RPMI7951 (cell line): ENCODE measurements around the gene PLXNC1. TPM values are rescaled to one million over a fixed set of nuclear protein-coding genes. Genes with fewer than 3 reads are reported as not detected.

ENCODE experiments used
- DNase-seq: peaks from one replicate; pipeline ENCODE4 v3.0.0-alpha.2; 2012; ENCODE audit warnings: low read depth
- total RNA-seq: library from RNA; depleted of rRNA; stranded (reverse); fragments of >200 nt; shearing (Covaris generic); gene quantifications from 2 replicates; pipeline ENCODE4 v1.2.3, GENCODE V29; 2014

Gene PLXNC1
- total RNA-seq, 1 experiment from 2014 or later = 0.24 TPM

DNA sequence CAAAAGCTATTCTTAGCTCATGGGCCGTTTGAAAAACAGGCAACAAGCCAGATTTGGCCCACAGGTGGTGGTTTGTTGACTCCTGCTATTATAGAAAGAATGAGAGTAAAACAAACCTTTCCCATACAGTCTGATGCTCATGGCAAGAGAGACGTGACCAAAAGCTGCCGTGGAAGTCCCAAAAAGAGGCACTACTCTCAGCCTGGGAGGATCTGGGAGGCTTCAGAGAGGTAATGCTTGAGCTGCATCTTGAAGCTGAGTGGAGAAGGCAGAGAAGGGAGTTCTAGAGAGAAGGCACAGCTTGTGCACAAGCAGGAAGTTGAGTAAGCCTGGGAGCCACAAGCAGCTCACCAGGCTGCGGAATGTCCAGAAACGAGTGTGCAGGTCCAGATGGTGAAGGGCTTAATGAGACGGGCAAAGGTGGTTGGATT lies 9.6 kb downstream of the PLXNC1 start:
- no peak for DNase-seq

DNA sequence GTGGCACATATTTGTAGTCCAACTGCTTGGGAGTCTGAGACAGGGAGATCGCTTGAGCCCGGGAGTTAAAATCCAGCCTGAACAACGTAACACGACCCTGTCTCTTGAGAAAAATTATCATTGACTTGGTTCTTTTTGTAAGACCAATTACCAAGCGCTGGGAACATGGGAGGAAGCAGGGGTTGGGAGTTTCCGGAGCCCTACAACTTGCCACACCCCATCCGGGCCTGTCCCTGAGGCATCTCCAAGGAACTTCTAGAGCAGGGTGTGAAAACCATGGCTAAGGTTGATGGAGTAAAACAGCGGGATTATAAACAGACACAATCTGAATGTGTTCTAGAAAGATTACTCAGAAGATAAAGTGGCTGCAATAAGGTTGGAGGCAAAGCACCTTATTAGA lies 10.3 kb downstream of the PLXNC1 start:
- DNase-seq = no peak

DNA sequence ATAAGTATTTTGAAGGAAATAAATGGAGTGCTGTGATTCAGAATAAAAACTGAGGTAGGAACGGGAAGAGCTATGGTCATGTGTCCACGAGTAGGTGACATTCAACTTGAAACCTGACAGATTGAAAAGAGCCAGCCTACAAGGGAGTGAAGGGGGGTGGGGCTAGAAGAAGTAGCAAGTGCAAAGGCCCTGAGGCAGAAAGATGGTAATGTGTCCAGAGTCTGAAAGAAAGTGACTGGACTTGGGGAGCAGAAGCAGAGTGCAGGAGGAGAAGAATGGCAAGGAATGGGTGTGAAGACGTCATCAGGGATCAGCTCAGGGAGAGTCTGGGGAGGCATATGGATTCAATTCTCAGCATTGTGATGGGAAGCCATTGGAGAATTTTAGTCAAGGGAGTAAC lies 13.7 kb downstream of the PLXNC1 start:
- DNase-seq = no peak

DNA sequence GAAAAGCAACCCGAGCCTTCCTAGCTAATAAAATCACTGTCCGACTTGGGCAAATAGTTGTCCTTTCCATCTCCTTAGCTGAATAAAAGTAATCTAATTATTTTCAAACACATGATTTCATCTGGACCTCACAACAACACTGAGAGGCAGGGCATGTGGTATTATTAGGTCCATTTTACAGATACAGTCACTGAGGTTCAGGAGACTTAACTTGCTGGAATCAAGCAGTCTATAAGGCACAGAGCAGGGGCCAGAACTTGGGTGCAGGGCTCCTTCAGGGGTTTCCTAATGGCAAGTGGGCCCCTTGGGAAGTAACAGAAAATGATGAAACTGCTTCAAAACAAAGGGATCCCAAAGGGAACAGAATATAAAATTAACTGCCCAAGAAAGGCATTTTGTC lies 15.5 kb downstream of the PLXNC1 start:
- DNase-seq = no peak

DNA sequence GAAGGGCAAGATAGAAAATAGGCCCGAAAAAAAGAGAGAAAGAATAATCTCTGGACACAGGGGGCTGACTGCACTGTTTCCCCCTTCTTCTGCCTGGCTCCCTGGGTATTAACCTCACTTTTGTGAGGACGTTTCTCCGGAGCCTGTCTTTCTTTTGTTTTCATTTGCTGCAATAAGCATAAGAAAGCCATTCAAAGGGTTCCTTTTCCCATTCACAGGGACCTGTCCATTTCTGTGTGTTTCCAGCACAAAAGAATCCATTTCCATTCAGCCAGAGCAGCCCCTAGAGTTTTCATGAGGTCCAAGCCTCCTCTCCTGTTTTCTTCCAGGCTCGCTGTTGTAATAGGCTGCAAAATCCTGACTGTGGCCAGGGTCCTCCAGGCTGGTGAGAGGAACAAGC lies 16.8 kb downstream of the PLXNC1 start:
- DNase-seq = no peak

DNA sequence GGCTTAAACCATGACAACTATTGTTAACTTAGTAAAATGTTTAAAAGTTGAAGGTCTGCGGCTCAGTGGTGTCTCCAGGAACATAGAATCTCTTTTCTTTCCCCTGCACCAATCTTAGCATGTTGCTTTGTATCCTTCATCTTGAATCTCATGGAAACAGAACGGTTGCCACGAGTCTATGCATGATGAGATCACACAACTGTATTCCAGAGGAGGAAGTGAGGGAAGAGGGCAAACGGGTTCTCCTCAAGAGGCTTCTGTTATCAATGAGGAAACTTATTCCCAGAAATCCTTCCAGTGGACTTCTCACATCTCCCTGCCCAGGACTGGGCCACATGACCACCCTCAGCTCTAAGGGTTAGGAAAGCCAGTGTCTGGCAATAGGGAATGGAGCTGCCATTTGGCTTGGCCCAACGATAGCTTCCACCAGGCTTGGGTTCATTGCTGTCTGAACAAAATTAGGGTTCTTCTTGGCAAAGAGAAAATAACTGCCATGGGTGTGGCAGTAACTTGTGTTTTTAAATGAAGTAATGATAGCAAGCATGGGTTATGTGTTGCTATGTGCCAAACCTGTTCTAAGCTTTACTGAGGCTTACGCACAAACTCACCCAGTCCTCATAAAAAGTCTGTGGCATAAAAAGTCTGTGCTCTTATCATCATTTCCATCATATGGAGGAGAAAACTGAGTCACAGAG lies 17.4 kb downstream of the PLXNC1 start:
- no peak for DNase-seq

DNA sequence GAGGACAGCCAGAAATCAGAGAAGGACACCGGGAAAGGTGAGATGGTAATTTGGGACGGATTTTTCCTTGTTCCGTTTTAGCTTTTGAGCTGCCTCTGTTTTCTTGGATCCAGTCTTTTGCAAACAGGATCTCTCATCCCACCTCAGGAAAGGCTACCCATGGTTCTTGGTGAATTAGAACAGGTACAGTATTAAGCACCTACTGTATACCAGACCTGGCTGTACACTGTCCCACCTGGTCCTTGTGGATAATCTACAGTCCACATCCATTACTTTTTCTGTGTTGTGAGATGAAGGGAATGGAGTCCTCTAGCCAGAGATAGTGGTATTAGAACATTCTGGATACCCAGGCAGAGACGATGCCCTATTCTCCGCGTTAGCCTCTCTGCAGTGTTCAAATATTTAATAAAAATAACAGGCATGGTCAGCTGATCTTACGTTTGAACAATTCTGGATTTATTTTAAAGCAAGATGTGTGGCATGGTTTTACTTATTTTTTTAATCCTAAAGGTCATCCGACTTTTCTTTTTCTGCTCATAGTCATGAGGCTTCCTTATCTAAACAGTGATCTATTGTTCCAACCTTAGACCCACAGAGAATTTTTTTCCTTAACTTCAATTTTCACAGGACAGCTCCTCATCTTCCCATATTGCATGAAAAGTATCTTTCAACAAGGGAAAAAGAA lies 18.8 kb downstream of the PLXNC1 start:
- no peak for DNase-seq

DNA sequence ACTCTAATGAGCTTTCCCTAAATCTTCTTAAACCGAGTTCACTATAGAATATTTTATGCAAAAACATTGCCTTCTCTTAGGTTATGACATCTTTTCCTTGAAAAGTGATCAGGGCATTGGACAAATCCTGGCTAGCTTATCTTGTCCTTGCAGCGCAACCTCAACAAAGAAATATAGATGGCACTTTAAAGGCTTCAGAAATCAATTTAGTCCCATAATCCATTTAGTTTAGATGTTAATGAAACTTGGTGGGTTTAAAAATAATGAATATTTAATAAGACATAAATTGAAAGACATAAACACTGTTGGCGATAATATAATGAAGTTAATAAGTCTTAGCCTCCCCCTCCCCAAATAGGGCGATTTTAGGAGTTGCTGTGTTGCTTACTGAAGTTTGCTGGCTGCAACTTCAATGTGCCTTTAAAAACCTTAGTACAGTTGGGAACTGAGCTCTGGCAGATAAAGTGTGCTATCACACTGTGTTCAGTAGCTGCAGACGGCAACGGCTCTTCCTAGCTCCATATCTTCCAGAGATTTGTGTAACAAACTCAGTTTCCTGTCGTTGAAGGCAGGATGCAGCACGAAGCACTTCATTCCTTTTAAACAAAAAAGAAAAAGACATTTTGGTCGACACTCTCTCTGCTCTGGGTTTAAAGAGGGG lies 19.5 kb downstream of the PLXNC1 start:
- no peak for DNase-seq

DNA sequence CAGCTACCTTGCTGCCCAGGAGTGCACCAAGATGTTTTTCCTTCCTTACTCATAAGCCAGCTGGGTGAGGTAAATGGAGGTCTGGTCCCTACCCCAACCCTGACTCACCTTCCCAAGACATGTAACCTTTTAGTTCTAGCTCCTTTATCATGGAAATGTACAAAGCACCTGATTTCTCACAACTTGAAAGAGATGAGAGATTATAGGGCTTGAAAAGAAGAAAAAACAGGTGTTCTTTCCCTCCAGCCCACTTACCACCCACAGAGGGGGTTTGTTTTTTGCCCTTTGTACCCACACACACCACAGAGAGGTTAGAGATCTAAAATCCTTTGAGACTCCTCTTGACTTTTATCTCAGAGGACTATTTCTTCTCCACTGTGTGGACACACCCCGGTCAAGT lies 21.1 kb downstream of the PLXNC1 start:
- no peak for DNase-seq

DNA sequence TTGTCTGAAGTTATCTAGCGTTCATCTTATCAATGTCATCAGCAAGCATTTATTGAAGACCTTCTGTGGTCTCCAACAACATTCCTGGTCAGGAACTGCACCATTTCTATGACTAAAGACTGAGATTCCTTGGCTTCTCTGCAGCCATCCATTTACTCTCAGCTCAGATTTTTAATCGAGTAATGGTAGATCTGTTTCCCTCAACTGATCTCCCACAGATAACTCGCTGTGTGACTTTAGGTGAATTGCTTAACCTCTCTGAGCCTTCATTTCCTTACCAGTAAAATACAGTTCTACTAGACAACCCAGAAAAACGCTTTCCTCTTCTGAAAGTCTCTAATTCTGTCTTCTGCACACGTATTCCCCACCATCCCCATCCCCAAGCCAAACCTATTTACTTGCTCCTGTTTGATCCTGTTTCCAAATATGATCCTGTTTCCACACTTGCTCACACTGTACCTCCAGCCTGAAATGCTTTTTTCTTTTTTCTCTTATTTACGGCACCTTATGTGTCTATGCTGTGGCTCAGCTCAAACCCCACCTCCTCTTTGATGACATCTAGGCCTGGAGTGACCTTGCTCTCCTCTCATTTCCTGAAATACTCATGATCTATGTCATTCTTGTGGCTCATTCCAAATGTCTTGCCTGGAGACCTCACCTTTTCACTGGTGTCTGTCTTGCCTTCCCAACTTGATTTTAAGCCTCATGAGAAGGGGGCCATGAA lies 21.8 kb downstream of the PLXNC1 start:
- DNase-seq = no peak

DNA sequence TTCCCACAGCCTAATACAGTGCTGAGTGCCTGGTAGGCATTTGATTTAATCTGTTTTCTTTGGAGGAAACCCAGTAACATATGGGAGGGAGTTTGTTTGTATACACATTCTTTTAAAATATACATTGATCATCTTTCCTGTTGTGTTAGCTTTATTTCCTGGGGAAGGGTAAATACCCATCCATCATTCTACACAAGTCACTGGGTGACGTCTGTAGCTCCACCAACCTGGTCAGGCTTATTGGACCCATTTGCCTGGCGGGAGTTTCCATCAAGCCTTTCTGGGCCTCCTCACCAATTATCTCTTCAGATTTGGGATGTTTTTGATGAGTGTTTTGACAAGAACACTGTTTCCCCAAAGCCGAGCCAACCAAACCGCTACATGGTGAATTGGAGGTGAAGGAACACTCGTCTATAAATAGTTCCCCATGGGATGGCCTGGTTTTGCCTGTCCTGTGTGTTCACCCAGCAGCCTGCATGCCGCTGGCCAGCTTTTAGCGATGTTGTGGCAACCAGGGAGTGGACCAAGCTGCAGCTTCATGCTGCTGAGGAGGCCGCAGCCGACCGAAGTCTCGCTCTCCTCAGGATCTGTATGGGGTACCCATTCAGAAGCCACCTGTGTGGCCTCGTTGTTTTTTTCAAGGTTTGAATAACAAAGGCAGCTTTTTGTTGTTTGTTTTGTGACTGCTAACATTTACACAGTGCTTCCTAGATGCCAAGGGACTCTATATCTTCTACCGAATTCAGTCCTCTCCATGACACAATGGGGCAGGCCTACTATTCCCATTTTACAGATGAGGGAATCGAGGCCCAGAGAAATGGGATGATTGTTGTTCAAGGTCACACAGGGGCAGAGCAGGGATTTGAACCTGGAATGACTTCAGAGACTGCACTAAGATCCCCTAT lies 22.6 kb downstream of the PLXNC1 start:
- DNase-seq = no peak

DNA sequence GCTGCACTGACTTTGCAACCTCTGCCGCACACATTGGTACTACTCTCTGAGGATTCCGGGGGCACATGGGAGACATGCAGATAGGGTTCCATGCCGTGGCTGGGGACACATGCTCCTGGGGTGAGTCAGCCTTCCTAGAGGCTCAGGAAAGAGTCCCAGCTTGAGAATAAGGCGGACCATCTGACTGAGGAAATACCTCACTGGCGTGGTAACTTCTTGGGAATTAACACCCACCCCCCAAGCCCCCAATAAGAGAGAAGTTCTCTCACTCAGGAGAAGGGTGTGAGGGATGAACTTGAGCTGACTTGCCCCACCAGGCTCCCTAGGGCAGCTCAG lies 23.2 kb downstream of the PLXNC1 start:
- peak; percentile 52 for DNase-seq

DNA sequence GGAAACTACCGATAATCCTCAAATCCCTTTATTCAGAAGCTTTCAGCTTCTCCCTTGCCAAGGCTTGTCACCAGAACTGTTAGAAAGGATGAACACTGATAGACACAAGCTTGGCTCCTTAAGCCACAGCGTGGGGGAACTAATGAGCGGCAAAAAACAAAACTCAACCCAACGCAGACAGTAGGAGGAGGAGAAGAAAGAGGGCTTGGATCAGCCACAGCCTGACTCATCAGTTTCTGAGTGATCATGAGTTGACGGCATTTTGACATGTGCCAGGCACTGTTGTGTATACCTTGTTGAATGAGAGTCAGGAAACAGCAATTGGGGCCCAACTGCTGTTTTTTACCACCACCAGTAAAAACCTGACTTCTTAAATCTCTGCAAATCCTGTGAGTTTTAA lies 23.7 kb downstream of the PLXNC1 start:
- DNase-seq = peak; percentile 59

DNA sequence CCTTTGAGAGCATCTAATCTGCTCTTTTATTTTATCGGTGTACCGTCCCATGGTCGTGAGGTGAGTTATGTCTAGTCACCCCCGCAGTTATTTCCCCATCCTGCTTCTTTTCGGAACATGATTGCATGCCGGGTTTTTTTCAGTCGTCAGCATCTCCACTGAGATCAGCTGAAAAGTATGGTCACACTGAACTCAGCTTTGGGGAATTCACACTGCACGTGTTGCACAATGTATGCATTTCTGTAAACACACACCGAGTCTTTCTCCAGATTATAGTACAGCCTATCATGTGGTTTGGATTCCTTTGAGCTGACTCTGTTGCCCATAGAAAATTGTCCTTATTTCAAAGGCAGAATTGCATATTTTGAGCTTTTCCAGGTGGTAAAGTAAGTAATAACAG lies 24.6 kb downstream of the PLXNC1 start:
- DNase-seq = peak; percentile 75

DNA sequence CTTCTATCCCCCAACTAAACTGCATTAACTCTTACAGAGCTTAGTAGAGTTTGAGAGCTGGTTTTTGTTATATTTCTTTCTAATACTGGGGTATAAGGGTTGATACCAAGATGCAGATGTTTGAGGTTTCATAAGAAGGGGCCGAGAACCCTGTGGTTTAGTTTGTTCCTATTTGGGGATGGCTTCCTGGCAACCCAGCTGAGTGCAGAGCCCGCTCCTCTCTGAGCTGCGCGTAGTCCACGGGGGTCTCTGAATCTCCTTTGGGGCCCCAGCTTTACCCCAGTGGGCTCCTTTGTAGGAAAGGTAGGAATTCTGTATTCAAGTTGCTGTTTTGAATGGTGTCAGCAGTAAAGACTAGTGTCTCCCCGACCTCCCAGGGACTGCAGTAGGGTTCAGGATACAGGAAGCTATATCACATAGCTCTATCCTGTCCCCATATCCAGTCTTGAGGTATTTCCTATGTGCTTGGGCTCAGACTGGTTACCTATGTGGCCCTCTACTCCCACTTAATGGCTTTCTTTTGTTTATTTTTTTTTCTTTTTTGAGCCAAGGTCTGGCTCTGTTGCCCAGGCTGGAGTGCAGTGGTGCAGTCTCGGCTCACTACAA lies 25.4 kb downstream of the PLXNC1 start:
- no peak for DNase-seq

DNA sequence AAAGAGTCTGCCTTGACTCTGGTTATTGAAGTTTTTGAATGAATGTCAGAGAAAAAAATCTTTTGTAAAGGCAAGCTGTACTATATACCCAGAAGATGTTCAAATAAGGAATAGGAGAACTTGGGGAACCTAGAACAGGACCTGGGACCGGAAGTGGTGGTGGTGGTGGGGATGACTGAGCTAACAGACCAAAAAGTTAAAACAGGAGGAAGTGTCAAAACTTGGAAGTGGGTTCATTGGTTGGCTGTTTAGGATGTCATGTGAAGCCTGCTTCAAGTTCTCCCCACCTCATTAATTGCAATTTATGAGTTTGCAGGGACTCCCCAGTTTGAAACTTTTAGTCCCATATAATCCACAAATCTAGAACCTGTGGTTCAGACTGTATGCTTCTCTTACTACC lies 26.2 kb downstream of the PLXNC1 start:
- no peak for DNase-seq

DNA sequence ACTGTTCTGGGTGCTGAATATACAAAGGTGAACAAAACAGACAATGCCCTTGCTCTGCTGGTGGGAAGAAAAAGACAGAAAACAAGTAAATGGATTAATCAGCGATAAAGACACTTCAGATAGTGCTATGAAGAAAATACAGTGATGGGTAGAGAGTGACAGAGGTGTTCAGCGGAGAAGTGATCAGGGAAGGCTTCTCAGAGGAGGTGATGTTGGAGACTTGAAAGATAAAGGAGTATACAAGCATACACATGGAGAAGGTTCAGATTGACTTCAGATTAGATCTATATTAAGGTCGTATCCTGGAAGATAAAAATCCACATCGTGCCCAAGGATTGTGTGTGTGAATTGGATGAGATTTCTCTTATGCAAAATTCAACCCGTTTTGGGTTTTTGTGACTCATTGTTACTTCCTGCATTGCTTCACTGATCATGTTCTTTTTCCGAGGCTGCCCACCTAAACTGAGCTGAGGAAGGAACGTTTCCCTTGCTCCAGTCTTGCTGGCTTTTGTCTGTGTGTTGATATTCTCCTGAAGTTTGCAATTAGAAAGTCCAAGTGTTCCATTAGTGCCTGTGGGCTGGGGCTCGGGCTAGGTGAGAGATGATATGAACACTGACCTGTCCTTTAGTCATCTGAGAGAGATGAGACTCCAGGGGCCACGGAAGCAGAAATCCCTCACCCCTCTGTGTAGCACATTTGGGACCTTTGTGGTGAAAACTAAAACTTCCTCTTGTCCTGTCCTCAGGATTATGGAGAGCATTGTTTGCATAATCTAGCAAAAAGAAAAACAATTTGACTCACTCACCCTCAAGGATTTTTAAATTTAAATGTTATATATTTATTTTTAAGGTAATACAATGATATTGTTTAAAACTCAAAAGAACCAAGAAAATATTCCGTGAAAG lies 27.6 kb downstream of the PLXNC1 start:
- DNase-seq = peak; percentile 21

DNA sequence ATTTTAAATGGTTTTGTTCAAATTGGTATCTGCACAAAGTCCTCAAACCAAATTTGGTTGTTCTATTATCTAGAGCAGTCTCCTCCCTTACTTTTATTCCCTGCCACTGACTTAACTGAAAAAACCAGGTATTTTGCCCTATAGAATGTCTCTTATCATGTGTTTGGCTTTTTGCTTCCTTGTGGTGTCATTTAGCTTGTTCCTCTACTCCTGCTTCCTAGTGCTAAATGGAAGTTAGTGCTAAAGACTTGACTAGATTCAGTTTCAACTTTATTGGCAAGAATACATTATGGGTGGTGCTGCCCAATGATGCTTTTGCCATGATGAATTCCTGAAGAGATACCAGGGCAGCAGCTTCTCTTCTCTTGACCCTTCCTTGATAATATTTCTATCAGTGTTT lies 29.7 kb downstream of the PLXNC1 start:
- DNase-seq = no peak

DNA sequence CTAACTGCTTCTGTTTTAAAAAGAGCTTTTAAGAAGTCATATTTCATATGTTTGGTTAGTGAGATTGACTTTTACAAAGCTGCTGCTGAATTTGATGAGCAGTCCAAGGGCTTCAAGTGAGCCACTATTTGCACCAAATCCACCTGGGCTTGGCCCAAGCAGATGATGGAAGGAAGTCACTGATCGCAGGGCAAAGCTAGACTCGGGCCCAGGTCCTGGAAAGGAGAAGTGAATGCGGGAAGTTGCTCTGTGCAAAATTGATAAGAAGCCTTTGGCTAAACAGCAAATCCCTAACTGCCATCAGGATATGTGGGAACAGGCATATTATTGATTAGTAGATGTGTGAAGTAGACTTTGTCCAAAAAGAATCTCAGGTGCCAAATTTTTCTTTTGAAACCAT lies 30.5 kb downstream of the PLXNC1 start:
- no peak for DNase-seq

DNA sequence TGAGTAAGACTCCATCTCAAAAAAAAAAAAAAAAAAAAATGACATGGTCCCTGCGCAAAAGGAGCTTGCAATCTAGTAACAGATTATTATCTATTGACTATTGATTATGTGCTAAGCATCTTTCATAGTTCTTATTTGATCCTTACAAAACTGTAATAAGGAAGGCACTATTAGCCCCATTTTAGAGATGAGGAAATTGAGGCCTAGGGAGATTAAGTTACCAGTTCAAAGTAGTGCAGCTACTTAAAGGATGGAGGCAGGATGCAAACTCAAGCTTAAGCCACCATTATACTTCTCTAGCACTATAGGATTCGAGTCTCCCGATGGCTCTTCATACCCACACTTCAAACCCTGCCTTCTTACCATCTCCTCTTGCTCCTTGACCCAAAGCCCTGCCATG lies 31.3 kb downstream of the PLXNC1 start:
- no peak for DNase-seq
